HepG2 (cell line): ENCODE measurements around the gene LCLAT1. TPM values are rescaled to one million over a fixed set of nuclear protein-coding genes. Genes with fewer than 3 reads are reported as not detected.

Source experiments
- ATAC-seq: fragments of 200-7000 bp; cut with Tn5 transposase; 3 replicates; pipeline ENCODE4 v1.9.1; 2020; ENCODE audit warnings: mild to moderate bottlenecking, moderate library complexity
- BruUV-seq: library from RNA; stranded (reverse); fragments of 400-500 nt; replicated peaks from 2 replicates; lab custom pipeline; 2021; lab: Mats Ljungman, UMichigan
- CTCF ChIA-PET: fragments of 300-600 bp; formaldehyde crosslinking; extraction: SDS; loops from one replicate; lab custom pipeline; 2021; ENCODE audit warnings: low total read pairs, inconsistent platforms, low intra/inter-chr PET ratio; lab: Yijun Ruan, JAX
- POLR2A ChIA-PET: fragments of 350-600 bp; sonication (Branson Sonifier 250); formaldehyde crosslinking; loops from one replicate; lab custom pipeline; 2020; ENCODE audit warnings: antibody characterized with exemption, inconsistent platforms; lab: Yijun Ruan, JAX
- DNase-seq: peaks from one replicate; pipeline ENCODE4 v3.0.0-alpha.2; 2015; ENCODE audit warnings: low spot score
- FAIRE-seq: peaks from 3 replicates; lab custom pipeline; 2011; peaks lifted over from hg19 to GRCh38; lab: Jason Lieb, UNC
- H2AFZ ChIP-seq: one replicate; pipeline ENCODE4 v1.6.1; 2011; ENCODE audit warnings: low read length, inconsistent platforms
- H3K27ac ChIP-seq: fragments of 300-600 bp; 3 replicates; pipeline ENCODE4 v1.8.0; 2011; ENCODE audit warnings: mixed run types, mild to moderate bottlenecking, mixed read lengths, low read length, inconsistent platforms; ENCODE audit not compliant: insufficient read depth; ENCODE audit errors: extremely low read length
- H3K27me3 ChIP-seq, 2 experiments: fragments of 200-600 bp in 1 of 2; 2 replicates in 1 of 2; 3 replicates in 1 of 2; pipeline versions ENCODE4 v1.6.0 to v1.8.0; 2011; ENCODE audit warnings: low read length in 2 of 2, mild to moderate bottlenecking in 2 of 2, moderate library complexity in 2 of 2, inconsistent platforms in 1 of 2; ENCODE audit not compliant: insufficient read depth in 2 of 2, control insufficient read depth in 1 of 2
- H3K36me3 ChIP-seq, 2 experiments: fragments of 200-600 bp in 1 of 2; replicated peaks in 1 of 2; 2 replicates in 1 of 2; 3 replicates in 1 of 2; pipeline versions ENCODE4 v1.5.1 to v1.8.0; 2011; ENCODE audit warnings: low read length in 2 of 2, inconsistent platforms in 1 of 2; ENCODE audit not compliant: insufficient read depth in 2 of 2, control insufficient read depth in 1 of 2
- H3K4me1 ChIP-seq: 2 replicates; pipeline ENCODE4 v1.5.1; 2012; ENCODE audit warnings: low read length, inconsistent platforms; ENCODE audit not compliant: insufficient read depth
- H3K4me2 ChIP-seq: 2 replicates; pipeline ENCODE4 v1.6.0; 2011; ENCODE audit warnings: low read depth, low read length, inconsistent platforms
- H3K4me3 ChIP-seq, 3 experiments: fragments of 200-600 bp in 1 of 3; sonication (generic), shearing (Covaris generic) in 1 of 3; replicated peaks in 1 of 3; 2 replicates each; pipeline ENCODE4 v1.5.1; 2011 to 2016; ENCODE audit warnings: low read length in 3 of 3, inconsistent platforms in 2 of 3, low read depth in 2 of 3, mild to moderate bottlenecking in 2 of 3, control low read depth in 1 of 3, mixed read lengths in 1 of 3; ENCODE audit not compliant: insufficient read depth in 1 of 3
- H3K79me2 ChIP-seq: one replicate; pipeline ENCODE4 v1.6.1; 2011; ENCODE audit warnings: low read length, inconsistent platforms; ENCODE audit not compliant: insufficient read depth
- H3K9ac ChIP-seq: 2 replicates; pipeline ENCODE4 v1.6.0; 2011; ENCODE audit warnings: mild to moderate bottlenecking, low read depth, low read length, inconsistent platforms; ENCODE audit not compliant: insufficient read depth
- H3K9me3 ChIP-seq: 2 replicates; pipeline ENCODE4 v1.5.1; 2012; ENCODE audit warnings: mild to moderate bottlenecking, low read length
- H4K20me1 ChIP-seq: 2 replicates; pipeline ENCODE4 v1.6.0; 2011; ENCODE audit warnings: inconsistent platforms, mild to moderate bottlenecking, low read length, moderate library complexity; ENCODE audit not compliant: insufficient read depth
- ATF5 ChIP-seq: sonication (generic); formaldehyde crosslinking; IDR thresholded peaks from 2 replicates; pipeline ENCODE4 v1.4.0; 2020; ENCODE audit warnings: mild to moderate bottlenecking, low read depth, missing genetic modification reagents
- BORCS8-MEF2B ChIP-seq: sonication (generic); formaldehyde crosslinking; IDR thresholded peaks from 2 replicates; pipeline ENCODE4 v1.8.0; 2022; ENCODE audit warnings: mild to moderate bottlenecking, missing genetic modification reagents
- MLXIP ChIP-seq: sonication (generic); formaldehyde crosslinking; IDR thresholded peaks from 2 replicates; pipeline ENCODE4 v1.9.0; 2021; ENCODE audit warnings: missing genetic modification reagents, borderline replicate concordance
- SKIL ChIP-seq: sonication (generic); formaldehyde crosslinking; IDR thresholded peaks from 2 replicates; pipeline ENCODE4 v1.8.0; 2022; ENCODE audit warnings: missing genetic modification reagents, mild to moderate bottlenecking, moderate library complexity, borderline replicate concordance
- ZFAT ChIP-seq: sonication (generic); formaldehyde crosslinking; conservative IDR thresholded peaks from 2 replicates; pipeline ENCODE4 v1.8.1; 2023; ENCODE audit warnings: missing genetic modification reagents, inconsistent platforms
- ZNF124 ChIP-seq: sonication (generic); formaldehyde crosslinking; IDR thresholded peaks from 2 replicates; pipeline ENCODE4 v1.4.0; 2020; ENCODE audit warnings: missing genetic modification reagents
- ZNF143 ChIP-seq: sonication (generic); formaldehyde crosslinking; IDR thresholded peaks from 2 replicates; pipeline ENCODE4 v1.4.0; 2020; ENCODE audit warnings: missing genetic modification reagents
- ZNF30 ChIP-seq: sonication (generic); formaldehyde crosslinking; IDR thresholded peaks from 2 replicates; pipeline ENCODE4 v1.5.0; 2020; ENCODE audit warnings: mild to moderate bottlenecking, missing genetic modification reagents
- ZNF567 ChIP-seq: sonication (generic); formaldehyde crosslinking; IDR thresholded peaks from 2 replicates; pipeline ENCODE4 v1.8.1; 2023; ENCODE audit warnings: mild to moderate bottlenecking, missing genetic modification reagents, borderline replicate concordance
- ZNF572 ChIP-seq: sonication (generic); formaldehyde crosslinking; IDR thresholded peaks from 2 replicates; pipeline ENCODE4 v1.5.1; 2020; ENCODE audit warnings: mild to moderate bottlenecking, missing genetic modification reagents
- WGBS: methylation state at CpG from one replicate; pipeline ENCODE4 v1.1.6; 2017; ENCODE audit warnings: low lambda C conversion rate; 5-methylcytosine and 5-hydroxymethylcytosine counted together
- in situ Hi-C: cut with HindIII; loops from 2 replicates; pipeline ENCODE4 v1.10.0; 2017; ENCODE audit warnings: low pct_unique_long_range_greater_than_20kb; ENCODE audit not compliant: extremely low pct_ligation_motif_present
- intact Hi-C: fragments of 100-400 bp; cut with micrococcal nuclease; formaldehyde crosslinking; loops from one replicate; pipeline ENCODE4 v1.10.0; 2022; ENCODE audit not compliant: unreplicated experiment
- polyA plus RNA-seq, 8 experiments: library from polyadenylated mRNA; depleted of rRNA in 3 of 8; stranded (reverse) in 7 of 8; unstranded in 1 of 8; fragments of >200 nt; fragmentation: Illumina TruSeq in 4 of 8; extraction: Trizol in 4 of 8; gene quantifications; 2 replicates each; pipeline versions ENCODE4 v1.2.1 to v1.2.3, GENCODE V29; 2011 to 2016; ENCODE audit warnings: low read depth in 4 of 8, missing spikeins in 1 of 8, mixed read lengths in 1 of 8; ENCODE audit not compliant: insufficient read depth in 1 of 8
- total RNA-seq, 5 experiments: library from RNA; depleted of rRNA; stranded (reverse); fragments of >200 nt; fragmentation: Illumina TruSeq; extraction: Trizol; gene quantifications; 2 replicates each; pipeline ENCODE4 v1.2.3, GENCODE V29; 2016; ENCODE audit warnings: low read depth in 1 of 5

Gene LCLAT1
- total and polyA plus RNA-seq, 2 of the 13 experiments (the other 11 are each of a cell fraction or from before 2014, with no cell fraction given), result 18.0 to 28.0 TPM

- H3K4me3 ChIP-seq, result no peak overlapping the region
- FAIRE-seq (no peak), DNase-seq (no peak), ATAC-seq (no peak)
- ChIA-PET CTCF (no interaction called here), POLR2A (no interaction called here)
- intact Hi-C loops, result loop anchor here (5.0 kb wide), 1 partner anchor 118 kb away; no protein-coding TSS in a partner anchor
- in situ Hi-C loops, result no loop called here
- H3K36me3 ChIP-seq, result peaks cover 0 to 5% of the 10 kb centered on the region in 2 experiments; a peak in 2 of 5 replicates
- no peaks in the 10 kb centered on the region for H3K27me3 ChIP-seq
- H3K27ac ChIP-seq, result no peak overlapping the region
- no peaks in the 10 kb centered on the region for H4K20me1 ChIP-seq
- no TSS peak for BruUV-seq
- no peak for TF ChIP-seq ATF5 (CRISPR knock-in tag)
- no peak for TF ChIP-seq ZNF143 (CRISPR knock-in tag)
- no peak for TF ChIP-seq ZNF30 (CRISPR knock-in tag)
- no peak for TF ChIP-seq ZNF567 (CRISPR knock-in tag)
- TF ChIP-seq ZFAT (CRISPR knock-in tag), result no peak
- TF ChIP-seq BORCS8-MEF2B (CRISPR knock-in tag), result no peak
- TF ChIP-seq MLXIP (CRISPR knock-in tag), result no peak
- no peak for TF ChIP-seq ZNF572 (CRISPR knock-in tag)
- no peak for TF ChIP-seq ZNF124
- no peak for TF ChIP-seq SKIL (CRISPR knock-in tag)
- WGBS, result 94% methylated on average over 1 of the region's 1 CpG
- no peaks in the 10 kb centered on the region for H3K79me2 ChIP-seq
- H3K9me3 ChIP-seq, result no peaks in the 10 kb centered on the region
- H3K4me1 ChIP-seq, result no peaks in the 10 kb centered on the region
- no peak overlapping the region for H3K9ac ChIP-seq
- no peak overlapping the region for H3K4me2 ChIP-seq
- no peak overlapping the region for H2AFZ ChIP-seq
Measured at GRCh38 chr2:30559544-30560275, 112.7 kb downstream of the LCLAT1 start.
